Spleen (tissue), 7 donors: ENCODE results near the gene OR6B1.

ENCODE experiments used
- CTCF ChIP-seq, 11 experiments: fragments of 200-600 bp in 7 of 11; fragments of 450-650 bp in 4 of 11; sonication (generic) in 4 of 11; IDR thresholded peaks in 8 of 11; conservative IDR thresholded peaks in 3 of 11; 1 replicate in 7 of 11; 2 replicates in 4 of 11; pipeline versions ENCODE4 v1.4.0 to v1.8.0; 2016 to 2021; ENCODE audit warnings: antibody characterized with exemption in 11 of 11, inconsistent platforms in 4 of 11, mild to moderate bottlenecking in 1 of 11
- POLR2A ChIP-seq, 3 donors: fragments of 450-650 bp; IDR thresholded peaks; one replicate each; pipeline ENCODE4 v1.5.1; 2017; ENCODE audit warnings: antibody characterized with exemption in 3 of 3, mild to moderate bottlenecking in 1 of 3
- POLR2AphosphoS5 ChIP-seq, 3 donors: sonication (generic); formaldehyde crosslinking; IDR thresholded peaks; one replicate each; pipeline ENCODE4 v1.5.1; 2017; ENCODE audit warnings: antibody characterized with exemption in 3 of 3
- donor health status: DM: no; HTN: no; CAD: no; lungs with moderate emphysema.
- donor health status: DM: no; HTN: no; CAD: no.
- donor health status: DM: no; HTN: no; CAD: no.

GRCh38 chr7:144001543-144001942, 1.4 kb downstream of the OR6B1 start:
- no peak for TF ChIP-seq CTCF (IDR thresholded peaks at IDR 0.05 in 8 of 11, conservative IDR thresholded peaks at IDR 0.05 in 3 of 11)
- no peak for TF ChIP-seq POLR2A (IDR thresholded peaks at IDR 0.05)
- no peak for TF ChIP-seq POLR2AphosphoS5 (IDR thresholded peaks at IDR 0.05)
